Spinal cord (tissue), 10 donors: ENCODE data around the gene PAK4. TPM values are rescaled to one million over a fixed set of nuclear protein-coding genes. Genes with fewer than 3 reads are reported as not detected.
"Not testable (repeated sequence)": the region's sequence is repeated elsewhere in the genome, so short reads cannot be mapped to it uniquely, and the experiment has no call there.

Experiments used
- DNase-seq, 6 donors: peaks; one replicate each; pipeline versions ENCODE4 v3.0.0 to v3.0.0-alpha.2; 2013 to 2015; ENCODE audit warnings: low spot score in 6 of 6, low read depth in 4 of 6
- H3K27ac ChIP-seq: one replicate; pipeline ENCODE4 v1.5.1; 2013; ENCODE audit warnings: low read depth, low read length, control low read depth
- H3K27me3 ChIP-seq: one replicate; pipeline ENCODE4 v1.6.1; 2013; ENCODE audit warnings: low read length; ENCODE audit not compliant: control insufficient read depth, insufficient read depth
- H3K36me3 ChIP-seq: one replicate; pipeline ENCODE4 v1.6.1; 2013; ENCODE audit warnings: low read length; ENCODE audit not compliant: control insufficient read depth, insufficient read depth
- H3K4me1 ChIP-seq: one replicate; pipeline ENCODE4 v1.6.1; 2013; ENCODE audit warnings: low read length; ENCODE audit not compliant: control insufficient read depth, insufficient read depth
- H3K4me3 ChIP-seq: one replicate; pipeline ENCODE4 v1.5.1; 2013; ENCODE audit warnings: low read depth, low read length, control low read depth
- H3K9me3 ChIP-seq: one replicate; pipeline ENCODE4 v1.6.1; 2013; ENCODE audit warnings: low read length; ENCODE audit not compliant: control insufficient read depth, insufficient read depth
- WGBS: methylation state at CpG from one replicate; pipeline ENCODE4 v1.1.5; 2013; ENCODE audit warnings: missing lambda C conversion rate; ENCODE audit not compliant: insufficient coverage; 5-methylcytosine and 5-hydroxymethylcytosine counted together
- polyA plus RNA-seq, 2 donors: library from polyadenylated mRNA; unstranded; fragments of 120-200 nt; gene quantifications; one replicate each; pipeline ENCODE4 v1.2.1, GENCODE V29; 2013; ENCODE audit not compliant: insufficient read length in 2 of 2
- total RNA-seq, 2 donors: library from RNA; depleted of rRNA in 1 of 2; stranded (reverse); fragments of 120-200 nt in 1 of 2; fragments of >200 nt in 1 of 2; gene quantifications; one replicate each; pipeline versions ENCODE4 v1.2.3 to v1.2.4, GENCODE V29; 2013 to 2014
- donor health status: healthy.

PAK4 gene
- total and polyA plus RNA-seq, 4 donors = 3.0 to 39.4 (median 22.0) TPM

DNA sequence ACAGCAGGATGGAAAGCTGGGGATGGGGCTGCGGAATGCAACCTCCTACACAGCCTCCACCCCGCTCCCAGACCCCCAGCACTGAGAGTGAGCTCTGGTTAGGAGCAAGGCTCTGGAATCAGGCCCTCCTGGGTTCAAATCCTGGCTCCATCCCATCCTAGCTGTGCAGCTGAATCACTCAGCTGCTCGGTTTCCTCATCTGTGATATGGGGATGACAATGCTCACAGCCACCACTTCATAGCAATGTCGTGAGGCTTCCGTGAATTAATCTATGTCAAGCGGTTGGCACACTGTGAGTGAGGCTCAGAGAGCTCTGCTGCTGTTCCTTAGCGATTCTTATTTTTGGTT is 40.9 kb upstream of the PAK4 start:
- peaks cover 9% of the 10 kb centered on the region for H3K4me1 ChIP-seq
- no peaks in the 10 kb centered on the region for H3K9me3 ChIP-seq
- DNase-seq = no peak
- WGBS = 48% methylated on average over 7 of the region's 7 CpGs
- H3K4me3 ChIP-seq = no peak overlapping the region
- no peaks in the 10 kb centered on the region for H3K36me3 ChIP-seq
- H3K27me3 ChIP-seq = peaks cover 46% of the 10 kb centered on the region
- no peak overlapping the region for H3K27ac ChIP-seq

DNA sequence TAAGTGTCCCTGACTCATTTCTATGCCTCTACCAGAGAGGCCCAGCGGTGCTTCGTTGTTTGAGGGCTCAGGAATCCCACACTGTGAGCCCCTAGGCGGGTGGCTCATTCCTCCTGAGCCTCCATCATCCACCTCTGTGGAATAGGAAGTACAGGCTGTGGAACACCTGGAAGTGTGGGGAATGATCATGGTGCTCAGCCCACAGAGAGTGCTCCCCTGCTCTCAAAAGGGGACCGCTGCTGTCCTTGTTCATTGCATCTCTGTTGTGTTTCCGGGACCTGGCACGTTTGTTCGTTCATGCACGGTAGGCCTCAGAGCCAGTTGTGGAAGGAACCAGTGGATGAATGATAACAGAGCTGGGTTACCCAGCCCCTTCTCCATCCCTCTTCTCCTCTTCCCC is 40.2 kb upstream of the PAK4 start:
- no CpG with 5 or more reads among the region's 8 CpGs for WGBS
- no peak overlapping the region for H3K27ac ChIP-seq
- peaks cover 46% of the 10 kb centered on the region for H3K27me3 ChIP-seq

DNA sequence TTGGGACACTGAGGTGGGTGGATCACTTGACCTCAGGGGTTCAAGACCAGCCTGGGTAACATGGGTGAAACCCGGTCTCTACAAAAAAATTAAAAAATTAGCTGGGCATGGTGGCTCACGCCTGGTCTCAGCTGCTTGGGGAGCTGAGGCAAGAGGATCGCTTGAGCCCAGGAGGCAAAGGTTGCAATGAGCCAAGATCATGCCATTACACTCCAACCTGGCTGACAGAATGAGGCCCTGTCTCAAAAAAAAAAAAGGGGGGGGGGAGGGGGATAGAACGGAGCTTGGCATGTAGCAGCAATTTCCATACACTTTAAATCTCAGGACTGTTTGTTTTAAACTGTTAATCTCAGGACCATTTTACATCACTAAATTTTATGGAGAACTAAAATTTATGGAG is 39.2 kb upstream of the PAK4 start:
- Histone ChIP-seq H3K27me3 (peaks cover 46% of the 10 kb centered on the region), H3K27ac (no peak overlapping the region), H3K36me3 (no peaks in the 10 kb centered on the region), H3K4me1 (peaks cover 9% of the 10 kb centered on the region), H3K4me3 (no peak overlapping the region), H3K9me3 (no peaks in the 10 kb centered on the region)
- WGBS = 100% methylated on average over 1 of the region's 4 CpGs
- DNase-seq = no peak

More for the DNA sequence above, 40.2 kb upstream of the PAK4 start:
- H3K4me1 ChIP-seq = peaks cover 9% of the 10 kb centered on the region
- no peak for DNase-seq
- no peak overlapping the region for H3K4me3 ChIP-seq
- no peaks in the 10 kb centered on the region for H3K9me3 ChIP-seq
- no peaks in the 10 kb centered on the region for H3K36me3 ChIP-seq

DNA sequence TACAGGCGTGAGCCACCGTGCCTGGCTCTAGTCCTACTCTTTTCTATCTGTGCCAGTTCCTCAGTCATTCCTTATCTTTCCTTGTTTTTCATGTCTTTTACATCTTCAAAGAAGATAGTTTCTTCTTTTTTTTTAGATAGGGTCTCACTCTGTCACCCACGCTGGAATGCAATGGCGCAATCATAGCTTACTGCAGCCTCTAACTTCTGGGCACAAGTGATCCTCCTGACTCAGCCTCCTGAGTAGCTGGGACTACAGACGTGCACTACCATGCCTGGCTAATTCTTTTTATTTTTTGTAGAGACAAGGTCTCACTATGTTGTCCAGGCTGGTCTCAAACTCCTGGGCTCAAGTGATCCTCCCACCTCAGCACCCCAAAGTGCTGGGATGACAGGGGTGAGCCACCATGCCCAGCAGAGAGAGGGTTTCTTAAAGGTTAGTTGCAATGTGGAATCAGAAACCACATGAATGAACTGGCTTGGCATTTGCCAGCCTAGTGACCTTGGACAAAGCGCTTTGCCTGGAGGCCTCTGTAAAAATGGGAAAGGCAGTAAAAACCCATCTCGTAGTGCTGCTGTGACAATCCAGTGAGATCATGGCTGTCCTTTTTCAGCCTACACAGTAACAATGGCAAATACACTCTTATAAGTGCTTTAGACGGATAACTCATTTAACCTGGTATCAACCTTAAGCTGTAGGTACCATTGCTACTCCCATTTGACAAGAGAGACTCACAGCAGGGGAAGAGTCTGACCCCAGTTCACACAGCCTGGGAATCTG is 37.5 kb upstream of the PAK4 start:
- Histone ChIP-seq H3K4me1 (peaks cover 9% of the 10 kb centered on the region), H3K4me3 (no peak overlapping the region), H3K27me3 (peaks cover 36% of the 10 kb centered on the region), H3K9me3 (no peaks in the 10 kb centered on the region), H3K36me3 (no peaks in the 10 kb centered on the region), H3K27ac (no peak overlapping the region)
- 88% methylated on average over 8 of the region's 8 CpGs for WGBS
- no peak for DNase-seq

DNA sequence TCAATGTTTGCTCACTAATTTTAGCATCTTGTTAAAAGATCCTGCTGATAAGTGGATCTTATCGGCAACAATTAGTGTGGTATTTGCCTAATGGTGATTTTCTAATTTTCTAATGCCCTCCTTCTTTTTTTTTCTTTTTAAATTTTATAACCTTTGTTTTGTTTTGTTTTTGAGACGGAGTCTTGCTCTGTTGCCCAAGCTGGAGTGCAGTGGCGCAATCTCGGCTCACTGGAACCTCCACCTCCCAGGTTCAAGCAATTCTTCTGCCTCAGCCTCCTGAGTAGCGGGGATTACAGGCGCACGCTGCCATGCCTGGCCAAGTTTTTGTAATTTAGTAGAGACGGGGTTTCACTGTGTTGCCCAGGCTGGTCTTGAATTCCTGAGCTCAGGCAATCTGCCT is 35.6 kb upstream of the PAK4 start:
- not testable (repeated sequence) for DNase-seq, H3K9me3 ChIP-seq, H3K36me3 ChIP-seq, H3K4me3 ChIP-seq, H3K27ac ChIP-seq, H3K4me1 ChIP-seq
- 90% methylated on average over 5 of the region's 8 CpGs for WGBS
- H3K27me3 ChIP-seq = peaks cover 18% of the 10 kb centered on the region

DNA sequence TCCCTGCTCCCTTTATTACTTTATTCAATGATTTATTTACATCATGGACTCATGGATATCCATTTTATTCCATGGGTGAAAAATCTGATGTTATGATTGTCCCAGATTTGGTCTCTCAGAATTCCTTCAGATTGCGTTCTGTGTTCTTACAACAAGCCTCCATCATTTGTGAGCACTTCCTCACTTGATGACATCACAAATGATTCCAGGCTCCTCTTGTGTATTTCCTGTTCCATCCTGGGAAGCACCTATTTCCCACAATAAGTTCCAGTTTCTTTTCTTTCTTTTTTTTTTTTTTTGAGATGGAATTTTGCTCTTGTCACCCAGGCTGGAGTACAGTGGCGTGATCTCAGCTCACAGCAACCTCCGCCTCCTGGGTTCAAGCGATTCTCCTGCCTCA is 34.7 kb upstream of the PAK4 start:
- WGBS = 83% methylated on average over 4 of the region's 4 CpGs
- Histone ChIP-seq H3K4me1 (no peaks in the 10 kb centered on the region), H3K4me3 (no peak overlapping the region), H3K27ac (no peak overlapping the region), H3K9me3 (no peaks in the 10 kb centered on the region), H3K36me3 (no peaks in the 10 kb centered on the region), H3K27me3 (peaks cover 12% of the 10 kb centered on the region)
- DNase-seq = no peak

DNA sequence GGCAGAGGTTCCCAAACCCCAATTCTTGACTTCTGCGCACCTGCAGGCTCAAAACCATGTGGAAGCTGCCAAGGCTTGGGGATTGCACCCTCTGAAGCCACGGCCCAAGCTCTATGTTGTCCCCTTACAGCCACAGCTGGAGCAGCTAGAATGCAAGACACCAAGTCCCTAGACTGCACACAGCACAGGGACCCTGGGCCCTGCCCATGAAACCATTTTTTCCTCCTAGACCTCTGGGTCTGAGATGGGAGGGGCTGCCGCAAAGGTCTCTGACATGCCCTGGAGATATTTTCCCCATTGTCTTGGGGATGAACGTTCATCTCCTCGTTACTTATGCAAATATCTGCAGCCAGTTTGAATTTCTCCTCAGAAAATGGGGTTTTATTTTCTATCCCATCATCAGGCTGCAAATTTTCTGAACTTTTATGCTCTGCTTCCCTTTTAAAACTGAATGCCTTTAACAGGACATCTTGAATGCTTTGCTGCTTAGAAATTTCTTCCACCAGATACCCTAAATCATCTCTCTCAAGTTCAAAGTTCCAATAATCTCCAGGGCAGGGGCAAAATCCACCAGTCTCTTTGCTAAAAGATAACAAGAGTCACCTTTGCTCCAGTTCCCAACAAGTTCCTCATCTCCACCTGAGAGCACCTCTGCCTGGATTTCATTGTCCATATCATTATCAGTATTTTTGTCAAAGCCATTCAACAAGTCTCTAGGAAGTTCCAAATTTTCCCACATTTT is 29.6 kb upstream of the PAK4 start:
- WGBS = 72% methylated on average over 4 of the region's 5 CpGs
- not testable (repeated sequence) for H3K4me1 ChIP-seq, DNase-seq, H3K4me3 ChIP-seq, H3K9me3 ChIP-seq, H3K36me3 ChIP-seq, H3K27ac ChIP-seq
- H3K27me3 ChIP-seq = peaks cover 19% of the 10 kb centered on the region

DNA sequence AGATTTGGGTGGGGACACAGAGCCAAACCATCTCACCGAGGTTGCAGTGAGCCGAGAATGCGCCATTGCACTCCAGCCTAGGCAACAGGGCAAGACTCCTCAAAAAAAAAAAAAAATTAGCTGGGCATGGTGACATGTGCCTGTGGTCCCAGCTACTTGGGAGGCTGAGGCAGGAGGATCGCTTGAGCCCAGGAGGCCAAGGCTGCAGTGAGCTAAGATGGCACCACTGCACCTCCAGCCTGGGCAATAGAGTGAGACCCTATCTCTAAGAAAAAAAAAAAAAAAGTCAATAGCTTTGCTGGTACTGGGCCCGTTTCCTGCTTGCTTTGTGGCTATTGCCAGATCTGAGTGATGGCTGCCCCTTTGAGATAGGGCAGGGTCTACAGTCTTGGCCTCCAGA is 28.3 kb upstream of the PAK4 start:
- peaks cover 19% of the 10 kb centered on the region for H3K27me3 ChIP-seq
- 100% methylated on average over 1 of the region's 5 CpGs for WGBS
- no peak for DNase-seq

DNA sequence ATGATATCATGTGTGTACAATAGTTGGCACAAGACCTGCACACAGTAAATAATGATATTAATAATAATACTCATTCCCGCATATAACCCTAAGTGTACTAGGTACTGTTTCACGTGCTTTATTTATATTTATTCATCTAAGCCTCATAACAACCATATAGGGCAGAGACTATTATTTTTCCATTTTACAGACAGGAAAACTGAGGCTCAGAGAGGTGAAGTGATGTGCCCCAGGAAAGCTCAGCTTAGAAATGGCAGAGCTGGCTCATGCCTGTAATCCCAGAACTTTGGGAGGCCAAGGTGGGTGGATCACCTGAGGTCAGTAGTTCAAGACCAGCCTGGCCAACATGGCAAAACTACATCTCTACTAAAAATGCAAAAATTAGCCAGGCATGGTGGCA is 27.9 kb upstream of the PAK4 start:
- Histone ChIP-seq H3K27me3 (peaks cover 19% of the 10 kb centered on the region), H3K36me3 (no peaks in the 10 kb centered on the region)
- WGBS = no CpG with 5 or more reads among the region's 2 CpGs

More for the DNA sequence above, 28.3 kb upstream of the PAK4 start:
- Histone ChIP-seq H3K9me3 (no peaks in the 10 kb centered on the region), H3K36me3 (no peaks in the 10 kb centered on the region), H3K4me3 (no peak overlapping the region), H3K4me1 (peaks cover 4% of the 10 kb centered on the region), H3K27ac (no peak overlapping the region)

More for the DNA sequence above, 27.9 kb upstream of the PAK4 start:
- H3K27ac ChIP-seq = no peak overlapping the region
- no peaks in the 10 kb centered on the region for H3K9me3 ChIP-seq
- DNase-seq = no peak
- H3K4me3 ChIP-seq = no peak overlapping the region
- peaks cover 4% of the 10 kb centered on the region for H3K4me1 ChIP-seq
